HEK293 (cell line): Measurements from ENCODE around the gene DENND4B.
A peak's percentile ranks its signal among the peaks of the same experiment; 100 is the strongest.

Experiments
- CTCF ChIA-PET: fragments of 350-600 bp; formaldehyde crosslinking; extraction: SDS; loops from one replicate; lab custom pipeline; 2021; ENCODE audit warnings: antibody characterized with exemption; lab: Yijun Ruan, JAX
- POLR2A ChIA-PET: fragments of 300-600 bp; formaldehyde crosslinking; extraction: SDS; loops from one replicate; lab custom pipeline; 2020; ENCODE audit warnings: antibody characterized with exemption, inconsistent platforms; lab: Yijun Ruan, JAX
- H3K27ac ChIP-seq: fragments of 200-500 bp; sonication (Bioruptor generic); 2 replicates; pipeline ENCODE4 v1.5.1; 2014; ENCODE audit warnings: low read depth, low read length, control low read depth, inconsistent platforms; ENCODE audit errors: extremely low read depth
- H3K36me3 ChIP-seq, 2 experiments: fragments of 200-500 bp in 1 of 2; sonication (Bioruptor generic) in 1 of 2; 1 replicate in 1 of 2; 2 replicates in 1 of 2; pipeline ENCODE4 v1.5.1; 2014 to 2017; ENCODE audit warnings: inconsistent platforms in 2 of 2, low read length in 2 of 2; ENCODE audit not compliant: control insufficient read depth in 2 of 2, insufficient read depth in 1 of 2
- H3K4me1 ChIP-seq: fragments of 200-500 bp; sonication (Bioruptor generic); 2 replicates; pipeline ENCODE4 v1.5.1; 2014; ENCODE audit warnings: mild to moderate bottlenecking, low read length, inconsistent platforms; ENCODE audit not compliant: control insufficient read depth, insufficient read depth
- H3K4me3 ChIP-seq: 2 replicates; pipeline ENCODE4 v1.5.1; 2011; ENCODE audit warnings: low read depth, mild to moderate bottlenecking, control low read depth, low read length, moderate library complexity
- H3K9me3 ChIP-seq: fragments of 200-500 bp; sonication (Bioruptor generic); 2 replicates; pipeline ENCODE4 v1.5.1; 2014; ENCODE audit warnings: low read depth, low read length, inconsistent platforms; ENCODE audit not compliant: control insufficient read depth, insufficient read depth
- ATF2 ChIP-seq: fragments of 450-650 bp; formaldehyde crosslinking; IDR thresholded peaks from 2 replicates; pipeline ENCODE4 v1.5.1; 2016; ENCODE audit warnings: missing biosample characterization, missing genetic modification characterization, low read depth
- EGR2 ChIP-seq: fragments of 450-650 bp; formaldehyde crosslinking; IDR thresholded peaks from 2 replicates; pipeline ENCODE4 v1.5.1; 2016; ENCODE audit warnings: low read depth, missing biosample characterization, missing genetic modification characterization
- GLIS1 ChIP-seq: fragments of 450-650 bp; formaldehyde crosslinking; IDR thresholded peaks from 2 replicates; pipeline ENCODE4 v1.5.1; 2016; ENCODE audit warnings: missing biosample characterization, missing genetic modification characterization
- IKZF3 ChIP-seq: fragments of 450-650 bp; IDR thresholded peaks from 2 replicates; pipeline ENCODE4 v1.5.0; 2018; ENCODE audit warnings: missing biosample characterization, mild to moderate bottlenecking, missing genetic modification characterization, moderate library complexity
- SP7 ChIP-seq: fragments of 450-650 bp; formaldehyde crosslinking; IDR thresholded peaks from 2 replicates; pipeline ENCODE4 v1.5.1; 2016; ENCODE audit warnings: missing biosample characterization, missing genetic modification characterization
- YY1 ChIP-seq: fragments of 450-650 bp; formaldehyde crosslinking; IDR thresholded peaks from 2 replicates; pipeline ENCODE4 v1.5.1; 2018; ENCODE audit warnings: missing biosample characterization, missing genetic modification characterization
- YY2 ChIP-seq: fragments of 450-650 bp; formaldehyde crosslinking; IDR thresholded peaks from 2 replicates; pipeline ENCODE4 v1.5.1; 2016; ENCODE audit warnings: missing biosample characterization, missing genetic modification characterization
- ZBTB26 ChIP-seq: fragments of 450-650 bp; formaldehyde crosslinking; optimal IDR thresholded peaks from 2 replicates; pipeline ENCODE3; 2016; ENCODE audit warnings: missing biosample characterization, mild to moderate bottlenecking, missing genetic modification characterization
- ZBTB48 ChIP-seq: fragments of 450-650 bp; formaldehyde crosslinking; IDR thresholded peaks from 2 replicates; pipeline ENCODE4 v1.5.1; 2016; ENCODE audit warnings: missing biosample characterization, missing genetic modification characterization
- ZNF133 ChIP-seq: fragments of 450-650 bp; formaldehyde crosslinking; IDR thresholded peaks from 2 replicates; pipeline ENCODE4 v1.5.1; 2016; ENCODE audit warnings: missing biosample characterization, missing genetic modification characterization
- ZNF155 ChIP-seq: fragments of 450-650 bp; formaldehyde crosslinking; IDR thresholded peaks from 2 replicates; pipeline ENCODE4 v1.5.1; 2016; ENCODE audit warnings: missing biosample characterization, missing genetic modification characterization
- ZNF335 ChIP-seq: fragments of 450-650 bp; formaldehyde crosslinking; conservative IDR thresholded peaks from 2 replicates; pipeline ENCODE4 v1.5.1; 2016; ENCODE audit warnings: missing biosample characterization, missing genetic modification characterization
- ZNF362 ChIP-seq: fragments of 450-650 bp; formaldehyde crosslinking; IDR thresholded peaks from 2 replicates; pipeline ENCODE4 v1.5.1; 2016; ENCODE audit warnings: missing biosample characterization, missing genetic modification characterization
- ZNF423 ChIP-seq: fragments of 450-650 bp; formaldehyde crosslinking; IDR thresholded peaks from 2 replicates; pipeline ENCODE4 v1.5.1; 2016; ENCODE audit warnings: missing biosample characterization, missing genetic modification characterization
- ZNF501 ChIP-seq: fragments of 450-650 bp; formaldehyde crosslinking; IDR thresholded peaks from 2 replicates; pipeline ENCODE4 v1.5.1; 2016; ENCODE audit warnings: missing biosample characterization, missing genetic modification characterization
- ZNF610 ChIP-seq: fragments of 450-650 bp; formaldehyde crosslinking; IDR thresholded peaks from 2 replicates; pipeline ENCODE4 v1.5.1; 2016; ENCODE audit warnings: missing biosample characterization, missing genetic modification characterization, borderline replicate concordance
- ZNF629 ChIP-seq: fragments of 450-650 bp; formaldehyde crosslinking; IDR thresholded peaks from 2 replicates; pipeline ENCODE4 v1.5.1; 2017; ENCODE audit warnings: missing biosample characterization, missing genetic modification characterization
- ZSCAN30 ChIP-seq: fragments of 450-650 bp; IDR thresholded peaks from 2 replicates; pipeline ENCODE4 v1.5.1; 2018; ENCODE audit warnings: missing biosample characterization, mild to moderate bottlenecking, missing genetic modification characterization, moderate library complexity
- ZXDB ChIP-seq: fragments of 450-650 bp; formaldehyde crosslinking; IDR thresholded peaks from 2 replicates; pipeline ENCODE4 v1.5.1; 2016; ENCODE audit warnings: missing biosample characterization, missing genetic modification characterization
- TF ChIP-seq, protein P1 (sequence below): fragments of 450-650 bp; formaldehyde crosslinking; IDR thresholded peaks from 2 replicates; pipeline ENCODE4 v1.5.1; 2016; ENCODE audit warnings: missing biosample characterization, missing genetic modification characterization
- TF ChIP-seq, protein P2 (sequence below): fragments of 450-650 bp; formaldehyde crosslinking; IDR thresholded peaks from 2 replicates; pipeline ENCODE4 v1.5.1; 2017; ENCODE audit warnings: missing biosample characterization, missing genetic modification characterization

Gene DENND4B

DNA sequence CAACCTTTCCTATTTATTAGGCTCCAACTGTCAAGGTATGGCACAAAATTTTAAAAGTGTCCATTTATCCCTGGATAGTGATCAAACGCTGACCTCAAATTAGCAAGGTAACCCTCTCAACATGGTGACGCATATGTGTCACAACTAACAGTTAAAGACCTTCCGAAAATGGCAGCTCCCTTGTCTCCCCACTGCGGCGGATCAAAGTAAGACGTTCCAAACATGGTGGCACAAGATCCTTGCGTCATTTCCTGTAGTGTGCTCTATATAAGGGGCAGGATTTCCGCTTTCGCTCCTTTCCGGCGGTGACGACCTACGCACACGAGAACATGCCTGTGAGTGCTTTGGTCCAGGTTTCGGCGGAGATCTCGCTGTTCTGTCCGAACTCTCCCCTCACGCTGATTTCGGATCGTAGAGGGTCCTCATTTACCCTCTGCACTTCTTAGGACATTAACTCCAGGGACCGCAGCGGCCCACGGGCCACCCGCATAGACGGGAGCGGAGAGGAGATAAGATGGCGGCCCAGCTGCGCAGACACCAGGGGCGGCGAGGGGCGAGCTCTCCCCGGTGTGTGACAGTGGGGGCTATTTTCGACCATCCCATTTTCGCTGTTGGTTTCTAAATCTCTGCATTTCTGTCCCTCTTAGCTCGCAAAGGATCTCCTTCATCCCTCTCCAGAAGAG lies 44.1 kb upstream of the DENND4B start, which contains the start of gene RPS27 (continued):
- peak; percentile 41 for TF ChIP-seq ZBTB26 (tag by site-specific recombination)
- TF ChIP-seq YY2 (tag by site-specific recombination), result peak; percentile 98
- peak; percentile 84 for TF ChIP-seq SP7
- TF ChIP-seq ZNF629 (tag by site-specific recombination), result peak; percentile 97
- TF ChIP-seq ZNF610, result peak; percentile 51; the same call in 1 of the 2 replicates
- TF ChIP-seq EGR2 (tag by site-specific recombination), result peak; percentile 69
- TF ChIP-seq ZNF501 (tag by site-specific recombination), result peak; percentile 94

DNA sequence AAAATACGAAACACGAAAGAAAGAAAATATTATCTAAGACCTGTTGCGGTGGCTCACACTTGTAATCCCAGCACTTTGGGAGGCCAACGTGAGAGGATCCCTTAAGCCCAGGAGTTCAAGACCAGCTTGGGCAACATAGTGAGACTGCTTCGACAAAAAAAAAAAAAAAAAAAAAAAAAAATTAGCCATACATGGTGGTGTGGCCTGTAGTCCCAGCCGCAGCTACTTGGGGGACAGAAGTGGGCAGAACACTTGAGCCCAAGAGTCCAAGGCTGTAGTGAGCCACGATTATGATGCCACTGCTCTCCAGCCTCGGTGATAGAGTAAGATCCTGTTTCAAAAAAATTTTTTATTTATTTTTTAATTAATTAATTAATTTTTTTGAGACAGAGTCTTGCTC lies 41.1 kb upstream of the DENND4B start:
- TF ChIP-seq ZNF362 (tag by site-specific recombination) (peak; percentile 95), ATF2 (tag by site-specific recombination) (no peak)
- TF ChIP-seq, protein P1, sequence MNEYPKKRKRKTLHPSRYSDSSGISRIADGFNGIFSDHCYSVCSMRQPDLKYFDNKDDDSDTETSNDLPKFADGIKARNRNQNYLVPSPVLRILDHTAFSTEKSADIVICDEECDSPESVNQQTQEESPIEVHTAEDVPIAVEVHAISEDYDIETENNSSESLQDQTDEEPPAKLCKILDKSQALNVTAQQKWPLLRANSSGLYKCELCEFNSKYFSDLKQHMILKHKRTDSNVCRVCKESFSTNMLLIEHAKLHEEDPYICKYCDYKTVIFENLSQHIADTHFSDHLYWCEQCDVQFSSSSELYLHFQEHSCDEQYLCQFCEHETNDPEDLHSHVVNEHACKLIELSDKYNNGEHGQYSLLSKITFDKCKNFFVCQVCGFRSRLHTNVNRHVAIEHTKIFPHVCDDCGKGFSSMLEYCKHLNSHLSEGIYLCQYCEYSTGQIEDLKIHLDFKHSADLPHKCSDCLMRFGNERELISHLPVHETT (tag by site-specific recombination), result no peak
- TF ChIP-seq, protein P2, sequence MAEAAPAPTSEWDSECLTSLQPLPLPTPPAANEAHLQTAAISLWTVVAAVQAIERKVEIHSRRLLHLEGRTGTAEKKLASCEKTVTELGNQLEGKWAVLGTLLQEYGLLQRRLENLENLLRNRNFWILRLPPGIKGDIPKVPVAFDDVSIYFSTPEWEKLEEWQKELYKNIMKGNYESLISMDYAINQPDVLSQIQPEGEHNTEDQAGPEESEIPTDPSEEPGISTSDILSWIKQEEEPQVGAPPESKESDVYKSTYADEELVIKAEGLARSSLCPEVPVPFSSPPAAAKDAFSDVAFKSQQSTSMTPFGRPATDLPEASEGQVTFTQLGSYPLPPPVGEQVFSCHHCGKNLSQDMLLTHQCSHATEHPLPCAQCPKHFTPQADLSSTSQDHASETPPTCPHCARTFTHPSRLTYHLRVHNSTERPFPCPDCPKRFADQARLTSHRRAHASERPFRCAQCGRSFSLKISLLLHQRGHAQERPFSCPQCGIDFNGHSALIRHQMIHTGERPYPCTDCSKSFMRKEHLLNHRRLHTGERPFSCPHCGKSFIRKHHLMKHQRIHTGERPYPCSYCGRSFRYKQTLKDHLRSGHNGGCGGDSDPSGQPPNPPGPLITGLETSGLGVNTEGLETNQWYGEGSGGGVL, result no peak
- Histone ChIP-seq H3K36me3 (peaks cover 16 to 33% of the 10 kb centered on the region in 2 experiments), H3K9me3 (no peaks in the 10 kb centered on the region), H3K4me3 (no peak overlapping the region), H3K4me1 (peaks cover 8% of the 10 kb centered on the region; the same call in 1 of the 2 replicates), H3K27ac (no peak overlapping the region)
- POLR2A ChIA-PET, result interaction anchor here (0.6 to 6.3 kb wide), 6 partner anchors 10 to 329 kb away, joined by 3 to 114 read pairs (median 8); partner anchors contain the start of genes CREB3L4, JTB and SNAPIN
- CTCF ChIA-PET, result interaction anchor here (0.7 to 4.3 kb wide), 21 partner anchors 9 to 476 kb away, joined by 3 to 46 read pairs (median 10); partner anchors contain the start of genes CREB3L4, JTB, SLC27A3 and SLC39A1

- peak within 1 kb of the TSS; percentile 68 for H3K27ac ChIP-seq
- H3K4me3 ChIP-seq, result peak within 1 kb of the TSS; percentile 59
- no peaks in the 10 kb centered on the region for H3K9me3 ChIP-seq
- peaks cover 7 to 32% of the 10 kb centered on the region in 2 experiments for H3K36me3 ChIP-seq
- ChIA-PET CTCF (interaction anchor here (0.6 to 4.3 kb wide), 54 partner anchors 8 to 675 kb away, joined by 3 to 46 read pairs (median 5); partner anchors contain the start of genes CHTOP, CREB3L4, CRTC2 and DENND4B), POLR2A (interaction anchor here (0.6 to 6.3 kb wide), 10 partner anchors 9 to 327 kb away, joined by 3 to 114 read pairs (median 4); partner anchors contain the start of genes CREB3L4, CRTC2, DENND4B and INTS3)
- H3K4me1 ChIP-seq, result peaks cover 8% of the 10 kb centered on the region; the same call in 1 of the 2 replicates
- TF ChIP-seq ZNF610 (0 out of 2 replicates have a peak, but pooled peaks have one; percentile 66), IKZF3 (tag by site-specific recombination) (peak; percentile 93), ZXDB (peak; percentile 14; the same call in 1 of the 2 replicates), EGR2 (tag by site-specific recombination) (peak; percentile 63), GLIS1 (tag by site-specific recombination) (0 out of 2 replicates have a peak, but pooled peaks have one; percentile 16), YY1 (tag by site-specific recombination) (0 out of 2 replicates have a peak, but pooled peaks have one; percentile 40), ZNF423 (tag by site-specific recombination) (no peak), ZNF133 (tag by site-specific recombination) (no peak), ZBTB48 (tag by site-specific recombination) (peak; percentile 71; the same call in 1 of the 2 replicates), ZNF155 (tag by site-specific recombination) (no peak), ZSCAN30 (tag by site-specific recombination) (0 out of 2 replicates have a peak, but pooled peaks have one; percentile 50), ZNF335 (tag by site-specific recombination) (peak; percentile 95)
These were observed 39.6 kb upstream of the DENND4B start, which contains the start of gene RAB13 for GRCh38 chr1:153985941-153986761. Gene RAB13, minus strand, starts transcription at chr1:153986339. Its CDS starts 103 bp downstream, at chr1:153986236.
